GM20000 (cell line): ENCODE measurements around the gene CCL20.

Experiments used
- DNase-seq: peaks from one replicate; pipeline ENCODE4 v3.0.0; 2012; ENCODE audit warnings: low spot score
- TF ChIP-seq, protein P1 (sequence below): IDR thresholded peaks from 2 replicates; pipeline ENCODE4 v1.5.1; 2012; ENCODE audit warnings: mild to moderate bottlenecking, control low read depth; ENCODE audit errors: extremely low read depth, missing control alignments

CCL20 gene

GRCh38 chr2:227817336-227817735 is 3.7 kb downstream of the CCL20 start:
- TF ChIP-seq, protein P1, sequence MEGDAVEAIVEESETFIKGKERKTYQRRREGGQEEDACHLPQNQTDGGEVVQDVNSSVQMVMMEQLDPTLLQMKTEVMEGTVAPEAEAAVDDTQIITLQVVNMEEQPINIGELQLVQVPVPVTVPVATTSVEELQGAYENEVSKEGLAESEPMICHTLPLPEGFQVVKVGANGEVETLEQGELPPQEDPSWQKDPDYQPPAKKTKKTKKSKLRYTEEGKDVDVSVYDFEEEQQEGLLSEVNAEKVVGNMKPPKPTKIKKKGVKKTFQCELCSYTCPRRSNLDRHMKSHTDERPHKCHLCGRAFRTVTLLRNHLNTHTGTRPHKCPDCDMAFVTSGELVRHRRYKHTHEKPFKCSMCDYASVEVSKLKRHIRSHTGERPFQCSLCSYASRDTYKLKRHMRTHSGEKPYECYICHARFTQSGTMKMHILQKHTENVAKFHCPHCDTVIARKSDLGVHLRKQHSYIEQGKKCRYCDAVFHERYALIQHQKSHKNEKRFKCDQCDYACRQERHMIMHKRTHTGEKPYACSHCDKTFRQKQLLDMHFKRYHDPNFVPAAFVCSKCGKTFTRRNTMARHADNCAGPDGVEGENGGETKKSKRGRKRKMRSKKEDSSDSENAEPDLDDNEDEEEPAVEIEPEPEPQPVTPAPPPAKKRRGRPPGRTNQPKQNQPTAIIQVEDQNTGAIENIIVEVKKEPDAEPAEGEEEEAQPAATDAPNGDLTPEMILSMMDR: no peak
- DNase-seq: no peak

DNA sequence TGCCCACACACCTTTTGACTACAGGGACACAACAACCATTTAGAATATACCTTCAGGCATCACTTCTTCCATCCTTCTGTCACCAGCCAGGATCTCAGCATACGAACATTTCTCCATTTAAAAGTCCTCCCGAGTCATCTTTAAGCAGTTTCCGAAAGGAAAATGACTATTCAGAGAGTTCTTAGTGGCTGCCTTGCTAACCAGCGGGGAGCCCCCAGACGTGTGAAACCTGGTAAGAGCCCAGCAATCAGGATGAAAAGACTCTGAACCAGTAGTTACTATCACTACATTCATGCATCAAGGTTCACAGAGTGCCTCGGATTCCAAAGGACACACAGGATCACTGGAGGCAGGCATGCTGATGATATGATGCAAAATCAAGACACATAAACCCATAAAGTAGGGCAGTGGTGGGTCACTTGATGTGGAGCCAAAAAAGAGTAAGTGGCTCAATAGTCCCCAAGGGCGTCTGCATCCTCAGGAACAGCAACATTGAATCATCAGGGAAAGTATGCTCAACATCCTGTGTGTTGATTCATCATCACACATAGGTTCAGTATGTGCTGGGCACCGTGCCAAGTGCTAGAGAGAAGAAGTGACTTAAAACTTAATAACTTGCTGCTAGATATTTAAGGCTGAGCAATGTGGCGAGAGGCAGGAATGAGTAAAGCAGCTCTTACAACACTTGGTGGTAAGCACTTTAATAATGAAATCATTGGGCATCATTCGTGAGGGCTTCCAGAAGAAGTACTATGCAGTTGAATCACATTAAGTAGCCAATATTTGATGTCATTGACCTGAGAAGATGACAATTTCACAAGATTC is 4.4 kb downstream of the CCL20 start:
- no peak for DNase-seq
- TF ChIP-seq, protein P1: no peak

GRCh38 chr2:227818675-227819397 is 5.2 kb downstream of the CCL20 start:
- TF ChIP-seq, protein P1: no peak
- DNase-seq: no peak

DNA sequence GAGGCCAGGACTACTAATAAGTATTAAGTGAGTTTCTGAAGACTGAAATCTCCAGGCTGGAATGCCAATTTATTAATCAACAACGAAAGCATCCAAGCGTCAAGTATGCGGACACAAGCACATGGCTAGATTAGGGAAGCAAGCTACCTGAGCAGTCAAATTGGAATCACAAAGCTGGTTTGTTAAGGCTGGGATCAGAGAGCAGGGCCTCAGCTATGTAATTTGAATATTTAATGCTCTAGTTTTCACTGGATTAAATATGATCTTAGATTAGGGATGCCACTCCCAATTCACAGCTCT is 5.7 kb downstream of the CCL20 start:
- no peak for DNase-seq
- TF ChIP-seq, protein P1: no peak

- DNase-seq: no peak
- TF ChIP-seq, protein P1: no peak
Observed at GRCh38 chr2:227821043-227821942, 7.7 kb downstream of the CCL20 start.

- TF ChIP-seq, protein P1: no peak
- DNase-seq: no peak
Observed at GRCh38 chr2:227822416-227823003, 8.9 kb downstream of the CCL20 start.
